NCI-H1417 (cell line): ENCODE results near the gene SFXN5.

Source experiments
- DNase-seq, 3 experiments: peaks; one replicate each; lab custom pipeline; 2025; lab: John Stamatoyannopoulos, UW

SFXN5 gene

DNA sequence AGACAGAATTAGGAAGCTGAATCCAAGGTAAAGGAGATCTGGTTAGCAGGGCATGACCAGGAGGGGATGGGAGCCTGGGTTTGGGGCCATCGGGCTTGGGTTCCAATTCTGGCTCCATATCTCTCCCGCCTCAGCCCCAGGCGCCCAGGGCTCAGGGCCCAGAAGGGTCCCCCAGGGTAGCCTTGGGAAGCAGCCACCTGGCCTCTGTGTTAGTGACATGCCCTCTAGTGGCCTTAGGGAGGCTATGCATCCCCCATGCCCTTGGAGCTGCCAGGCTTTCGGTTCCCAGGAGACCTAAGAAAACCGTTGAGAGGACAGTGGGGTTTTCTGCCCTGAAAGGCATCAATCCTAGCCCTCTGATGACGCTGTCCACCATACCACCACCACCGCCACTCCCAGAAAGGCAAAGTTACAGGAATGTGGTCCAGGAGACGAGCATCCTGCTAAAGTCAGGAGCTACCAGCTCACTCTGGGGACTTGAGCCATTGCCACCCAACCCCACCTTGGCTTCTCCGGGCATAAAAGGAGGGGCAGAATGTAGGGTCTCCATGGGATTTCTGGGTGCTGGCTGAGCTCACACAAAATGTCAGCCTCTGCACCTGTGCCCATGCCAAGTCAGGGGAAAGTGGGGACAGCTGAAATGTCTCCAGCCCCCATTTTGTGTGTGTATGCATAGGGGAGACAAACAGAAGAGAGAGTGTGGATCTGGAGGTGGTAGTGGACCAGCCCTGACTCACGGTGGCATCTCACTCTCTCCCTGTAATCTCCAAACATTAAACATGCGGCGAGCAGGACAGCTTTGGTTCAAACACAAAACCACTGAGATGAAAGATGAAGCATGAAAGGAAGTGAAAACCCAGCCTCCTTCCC, 97.7 kb downstream of the SFXN5 start:
- peak; percentile 37 to 75 (median 54) for DNase-seq

GRCh38 chr2:72973137-72973535, 98.4 kb downstream of the SFXN5 start:
- DNase-seq, result no peak

DNA sequence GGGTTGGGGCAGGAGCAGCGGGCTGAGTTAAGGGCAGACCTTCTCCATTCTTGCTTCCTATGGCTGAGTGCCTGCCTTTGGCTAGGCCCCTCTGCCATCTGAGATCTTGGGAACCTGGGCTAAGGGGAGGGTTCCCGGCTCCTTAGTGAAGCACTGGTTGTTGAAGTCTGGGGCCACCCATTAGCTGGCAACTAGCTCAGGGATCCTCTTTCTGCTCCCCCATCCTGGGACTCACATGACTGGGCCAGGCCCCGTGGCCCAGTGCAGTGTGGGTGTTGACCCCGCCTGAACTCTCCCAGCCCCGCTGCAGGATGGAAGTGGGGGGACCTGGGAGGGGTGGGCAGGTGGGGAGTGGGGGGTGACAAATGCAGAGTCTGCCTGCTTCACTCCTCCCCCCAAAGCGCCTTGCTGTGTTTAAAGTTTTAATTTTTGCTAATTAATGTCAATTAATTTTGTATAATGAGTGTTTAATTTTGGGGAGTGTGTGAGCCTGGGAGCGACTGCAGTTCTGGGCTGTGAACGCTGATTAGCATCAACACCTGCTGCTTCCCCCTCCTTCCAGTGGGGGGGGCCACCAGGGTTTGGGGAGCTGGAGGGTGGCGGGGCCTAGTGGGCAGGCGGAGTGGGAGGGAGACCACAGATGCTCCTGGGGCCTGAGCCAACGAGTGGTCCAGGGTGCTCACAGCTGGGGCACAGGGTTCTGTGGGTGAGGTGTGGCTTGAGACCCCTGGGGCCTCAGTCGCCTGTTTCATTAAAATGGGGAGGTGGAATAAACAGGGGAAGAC, 99.0 kb downstream of the SFXN5 start:
- peak in 1 of 3 experiments; percentile 27 for DNase-seq

DNA sequence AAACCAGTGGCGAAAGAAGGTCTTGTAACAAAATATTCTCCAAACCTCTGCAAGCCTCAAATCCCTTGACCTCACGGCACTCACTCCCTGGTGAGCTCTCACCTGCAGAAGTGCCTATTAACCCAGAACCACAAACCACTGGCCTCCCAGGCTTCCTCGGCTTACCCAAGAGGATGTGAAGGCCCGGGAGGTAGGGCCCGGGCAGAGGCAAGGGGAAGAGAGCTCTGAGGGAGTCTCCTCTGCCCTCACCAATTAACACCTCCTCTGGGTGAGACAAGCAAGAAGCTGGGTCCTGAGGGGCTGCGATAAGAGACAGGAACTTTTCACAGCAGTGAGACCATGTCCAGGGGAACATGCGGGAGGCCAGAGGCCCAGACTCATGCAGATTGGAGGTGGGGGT, 100.5 kb downstream of the SFXN5 start:
- DNase-seq, result no peak

DNA sequence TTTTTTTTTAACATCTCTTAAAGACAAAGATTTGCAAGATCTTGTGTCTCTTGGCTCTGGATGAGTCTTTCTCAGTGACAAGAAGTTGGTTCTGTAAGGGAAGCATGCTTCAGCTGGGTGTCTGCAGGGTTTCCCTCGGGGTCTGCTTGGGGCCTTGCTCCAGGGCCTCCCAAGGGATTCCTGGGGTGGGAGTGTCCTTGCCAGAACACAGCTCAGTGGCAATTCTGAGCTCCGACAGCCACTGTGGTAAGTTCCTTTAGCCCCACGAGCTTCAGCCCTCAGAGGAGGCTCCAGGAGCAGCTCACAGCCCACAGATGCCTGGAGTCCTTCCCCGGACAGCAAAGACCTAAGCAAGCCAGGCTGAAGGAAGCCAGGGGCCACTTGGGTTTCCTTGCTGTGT, 101.8 kb downstream of the SFXN5 start:
- DNase-seq, result no peak

GRCh38 chr2:72968286-72968685, 103.2 kb downstream of the SFXN5 start:
- no peak for DNase-seq

- no peak for DNase-seq
Observed at GRCh38 chr2:72965770-72966450, 105.6 kb downstream of the SFXN5 start.

- DNase-seq, result no peak
Observed at GRCh38 chr2:72965016-72965415, 106.5 kb downstream of the SFXN5 start.

- DNase-seq, result no peak
Observed at GRCh38 chr2:72964146-72964525, 107.4 kb downstream of the SFXN5 start.

GRCh38 chr2:72963423-72964145, 107.9 kb downstream of the SFXN5 start:
- no peak for DNase-seq

DNA sequence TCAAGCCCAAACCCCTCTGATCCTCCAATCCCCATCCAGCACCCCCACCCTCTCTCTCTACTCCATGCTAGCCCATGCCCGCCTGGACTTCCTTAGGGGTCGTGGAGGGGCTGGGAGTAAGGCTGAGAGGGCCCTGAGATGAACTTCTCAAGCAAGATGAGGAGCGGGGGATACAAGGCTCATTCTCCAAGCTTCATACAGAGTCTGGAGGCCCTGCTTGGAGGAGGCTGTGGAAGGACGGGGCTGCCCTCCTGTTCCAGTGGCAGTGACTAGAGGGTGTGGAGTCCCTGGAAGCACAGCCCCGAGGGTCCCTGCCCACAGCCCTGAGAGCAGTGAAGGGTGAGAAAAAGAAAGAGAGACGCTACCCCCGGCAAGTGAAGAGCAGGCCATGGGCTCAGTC, 108.6 kb downstream of the SFXN5 start:
- DNase-seq, result no peak

DNA sequence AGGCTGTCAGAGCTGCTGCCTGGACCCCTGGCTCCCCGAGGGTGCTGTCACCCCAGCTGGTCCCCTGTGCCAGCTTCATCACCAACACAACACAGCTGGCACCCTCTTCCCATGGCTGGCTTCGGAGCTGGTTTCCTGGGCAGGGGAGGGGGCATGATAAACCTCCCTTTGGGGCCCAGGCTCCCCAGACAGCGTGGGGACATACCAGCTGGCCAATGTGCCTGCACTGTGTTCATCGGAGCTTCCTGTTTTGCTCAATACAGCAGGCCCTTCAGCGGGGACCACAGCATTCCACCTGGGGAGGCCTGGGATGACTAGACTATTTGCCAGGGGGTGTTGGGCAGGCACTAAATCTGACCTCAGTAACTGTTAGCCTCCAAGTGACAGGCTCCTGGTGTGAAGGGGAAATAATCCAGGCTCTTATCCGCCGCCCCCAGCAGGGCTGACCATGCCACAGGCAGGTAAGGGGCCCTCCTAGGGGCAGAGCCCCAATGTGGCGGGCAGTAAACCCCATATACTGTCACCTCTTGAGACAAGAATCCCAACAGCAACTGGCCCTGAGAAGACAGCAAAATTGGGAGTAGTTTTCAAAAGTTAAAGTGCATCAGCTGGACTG, 109.6 kb downstream of the SFXN5 start:
- DNase-seq, result no peak

DNA sequence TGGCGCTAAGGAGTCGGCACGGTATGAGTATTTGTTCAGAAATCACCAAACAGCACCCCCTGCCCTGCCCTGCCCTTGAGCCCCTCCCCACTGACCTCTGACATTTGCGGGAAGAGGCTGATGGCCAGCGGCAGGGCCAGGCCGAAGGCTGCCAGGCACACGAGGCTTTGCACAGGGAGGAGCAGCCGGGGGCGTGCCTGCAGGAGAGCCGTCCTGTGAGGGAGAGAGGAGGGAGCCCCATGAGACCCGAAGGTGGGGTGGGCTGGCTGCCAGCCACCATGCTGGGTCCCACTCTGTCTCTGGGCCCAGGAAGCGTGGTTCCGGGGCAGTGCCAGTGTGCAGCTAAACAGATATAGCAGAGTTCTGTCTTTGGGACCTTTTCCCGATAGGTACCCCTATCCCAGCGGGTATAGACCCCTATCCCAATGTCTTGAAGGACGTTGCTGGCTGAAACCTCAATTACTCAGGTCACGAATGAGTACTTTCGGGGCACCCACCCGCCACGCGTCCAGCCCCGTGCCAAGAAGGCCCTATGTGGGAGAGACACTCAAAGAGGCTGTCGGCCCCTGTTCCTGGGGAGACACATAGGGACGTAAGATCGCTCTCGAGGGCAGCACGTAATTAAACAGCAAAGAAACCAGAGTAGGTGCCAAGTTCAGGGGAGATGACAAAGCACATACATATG, 110.3 kb downstream of the SFXN5 start:
- DNase-seq, result no peak

DNA sequence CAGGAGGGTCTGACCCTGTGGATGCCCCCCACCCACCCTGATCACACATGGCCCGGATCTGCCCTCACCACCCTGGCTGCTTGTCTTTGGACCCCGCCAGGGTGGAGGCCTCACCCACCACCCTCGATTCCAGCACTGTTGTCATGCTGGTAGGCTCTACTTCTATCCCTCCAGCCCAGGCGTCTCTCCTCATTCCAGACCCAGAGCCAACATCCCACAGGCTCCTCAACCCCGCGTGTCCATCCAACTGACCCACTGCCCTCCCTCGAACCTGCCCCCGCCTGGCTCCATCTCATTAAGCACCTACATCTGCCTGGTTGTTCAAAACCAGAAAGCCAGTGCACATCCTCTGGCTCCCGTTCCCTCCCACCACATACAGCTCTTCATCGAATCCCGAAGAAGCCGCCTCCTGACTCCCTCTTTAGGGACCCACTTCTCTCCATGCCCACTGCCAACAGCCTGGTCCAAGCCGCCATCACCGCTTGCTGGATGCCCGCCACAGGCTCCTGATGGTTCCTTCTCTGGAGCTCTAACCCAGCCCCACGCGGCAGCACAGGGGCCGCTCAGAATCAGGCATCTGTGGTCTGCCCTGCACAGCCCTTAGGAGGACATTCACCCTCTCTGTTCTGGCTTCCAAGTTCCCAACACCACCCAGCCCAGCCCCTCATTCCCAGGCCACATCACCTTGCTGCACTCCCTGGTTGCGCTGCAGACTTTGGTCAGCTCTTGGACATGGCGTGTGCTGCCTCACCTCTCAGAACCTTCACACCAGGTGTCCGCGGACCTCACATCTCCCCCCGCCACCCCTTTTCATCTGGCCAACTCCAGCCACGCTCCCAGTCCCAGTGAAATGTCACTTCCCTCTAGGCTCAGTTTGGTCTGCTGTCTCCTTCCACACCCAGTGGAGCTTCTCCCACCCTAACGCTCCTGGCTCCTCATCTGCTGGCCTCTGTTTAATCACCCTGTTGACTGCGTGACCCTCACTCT, 111.2 kb downstream of the SFXN5 start:
- no peak for DNase-seq

DNA sequence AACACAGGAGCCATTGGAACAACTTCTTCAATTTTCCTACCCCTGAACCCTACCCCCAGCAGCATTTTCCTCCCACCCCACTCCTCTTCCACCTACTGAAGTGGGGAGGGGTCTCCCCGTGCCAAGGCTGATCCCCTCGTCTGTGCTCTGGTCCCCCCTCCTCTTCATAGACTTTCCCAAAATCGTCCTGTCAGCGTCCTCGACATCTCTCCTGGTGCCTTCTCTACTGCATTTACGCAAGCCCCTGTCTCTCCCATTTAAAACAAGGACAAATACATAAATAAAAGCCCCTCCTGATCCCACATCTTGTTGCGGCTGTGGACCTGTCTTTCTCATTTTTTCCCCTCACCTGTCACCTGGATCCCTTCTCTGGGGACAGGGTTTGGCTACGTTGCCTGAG, 112.0 kb downstream of the SFXN5 start:
- DNase-seq, result no peak

DNA sequence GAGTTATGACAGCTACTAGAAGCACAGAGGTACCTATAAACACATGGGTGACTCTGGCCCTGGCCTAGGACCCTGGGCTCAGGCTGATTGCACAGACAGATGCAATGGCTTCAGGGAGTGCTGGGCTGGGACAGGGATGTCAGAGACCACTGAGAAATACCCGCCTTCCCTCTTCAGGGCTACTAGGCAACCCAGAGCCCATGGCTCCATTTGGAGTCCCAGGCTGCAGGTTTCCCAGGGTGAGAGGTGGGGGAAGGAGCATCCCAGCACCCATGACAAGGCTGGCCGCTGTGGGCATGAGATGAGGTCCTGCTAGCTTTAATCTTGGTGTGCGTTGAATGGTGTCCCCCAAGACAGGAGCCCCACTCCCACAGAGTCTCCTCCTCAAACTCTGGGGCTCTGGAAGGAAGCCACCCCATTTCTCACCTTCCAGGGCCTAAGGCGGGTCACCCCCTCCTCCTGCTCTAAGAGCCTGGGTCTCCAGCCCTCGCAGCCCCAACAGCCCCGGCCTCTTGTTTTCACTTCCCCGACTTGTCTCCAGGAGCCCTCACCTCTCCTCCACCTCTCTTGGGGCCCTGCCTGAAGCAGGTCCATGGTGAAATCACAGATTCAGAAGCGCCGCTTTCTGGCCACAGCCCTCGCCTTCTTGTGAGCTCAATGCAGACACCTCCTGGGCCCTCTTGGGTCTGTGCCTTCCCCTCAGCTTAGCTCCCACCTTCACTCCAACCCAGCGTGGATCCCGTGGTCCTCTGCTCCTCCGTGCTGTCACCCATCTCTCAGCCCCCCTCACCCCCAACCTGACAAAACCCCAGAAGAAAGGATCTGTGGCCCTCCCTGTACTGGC, 112.7 kb downstream of the SFXN5 start:
- DNase-seq, result no peak

DNA sequence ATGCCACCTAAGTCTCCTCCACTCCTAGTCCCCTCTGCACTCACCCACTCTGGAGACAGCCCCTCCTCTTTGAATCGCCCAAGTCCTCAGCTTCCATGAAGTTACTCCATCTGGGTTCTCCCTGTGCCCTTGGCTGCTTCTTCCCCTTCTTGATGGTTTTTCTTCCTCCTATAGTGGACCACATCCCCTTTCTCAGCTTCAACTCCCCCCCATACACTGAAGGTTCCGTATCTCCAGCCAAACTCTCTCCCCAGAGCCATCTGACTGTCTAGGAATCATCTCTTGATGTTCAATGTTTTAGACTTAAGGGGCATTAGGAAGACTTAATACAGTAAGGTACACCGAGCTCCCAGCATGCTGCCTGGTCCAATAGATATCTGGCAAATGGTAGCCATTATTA, 114.6 kb downstream of the SFXN5 start:
- no peak for DNase-seq

- no peak for DNase-seq
Observed at GRCh38 chr2:72956050-72956395, 115.5 kb downstream of the SFXN5 start.
